GM13977 (cell line): ENCODE data around the gene ARHGEF33.

ENCODE experiments used
- DNase-seq: peaks from one replicate; pipeline ENCODE4 v3.0.0; 2012; ENCODE audit warnings: low spot score
- CTCF ChIP-seq: IDR thresholded peaks from 2 replicates; pipeline ENCODE4 v1.5.1; 2012; ENCODE audit warnings: mild to moderate bottlenecking, control low read depth; ENCODE audit not compliant: insufficient read depth; ENCODE audit errors: extremely low read depth, missing control alignments
- in situ Hi-C: fragments of 300-500 bp; cut with MboI; formaldehyde crosslinking; loops from one replicate; pipeline ENCODE4 v1.12.0; 2022; ENCODE audit warnings: low sequenced_read_pairs, low pct_unique_long_range_greater_than_20kb, mixed read lengths, inconsistent platforms; ENCODE audit not compliant: unreplicated experiment

ARHGEF33 gene

GRCh38 chr2:38905251-38905650 is 15.6 kb downstream of the ARHGEF33 start:
- no peak for TF ChIP-seq CTCF
- DNase-seq, result no peak
- in situ Hi-C loops, result no loop called here

- in situ Hi-C loops, result no loop called here
- TF ChIP-seq CTCF, result no peak
- no peak for DNase-seq
These were observed 17.6 kb downstream of the ARHGEF33 start for GRCh38 chr2:38907242-38907641.

- in situ Hi-C loops, result no loop called here
- DNase-seq, result peak; percentile 48
- TF ChIP-seq CTCF, result no peak
These were observed 18.3 kb downstream of the ARHGEF33 start for GRCh38 chr2:38907743-38908562.

- TF ChIP-seq CTCF, result no peak
- in situ Hi-C loops, result no loop called here
- no peak for DNase-seq
These were observed 20.2 kb downstream of the ARHGEF33 start for GRCh38 chr2:38909872-38910271.

- no peak for DNase-seq
- in situ Hi-C loops, result no loop called here
- TF ChIP-seq CTCF, result no peak
These were observed 21.5 kb downstream of the ARHGEF33 start for GRCh38 chr2:38911191-38911590.

- in situ Hi-C loops, result no loop called here
- no peak for DNase-seq
- TF ChIP-seq CTCF, result no peak
These were observed 22.9 kb downstream of the ARHGEF33 start for GRCh38 chr2:38912619-38913018.
